ENCODE data around the gene HHAT.

Gene HHAT

DNA sequence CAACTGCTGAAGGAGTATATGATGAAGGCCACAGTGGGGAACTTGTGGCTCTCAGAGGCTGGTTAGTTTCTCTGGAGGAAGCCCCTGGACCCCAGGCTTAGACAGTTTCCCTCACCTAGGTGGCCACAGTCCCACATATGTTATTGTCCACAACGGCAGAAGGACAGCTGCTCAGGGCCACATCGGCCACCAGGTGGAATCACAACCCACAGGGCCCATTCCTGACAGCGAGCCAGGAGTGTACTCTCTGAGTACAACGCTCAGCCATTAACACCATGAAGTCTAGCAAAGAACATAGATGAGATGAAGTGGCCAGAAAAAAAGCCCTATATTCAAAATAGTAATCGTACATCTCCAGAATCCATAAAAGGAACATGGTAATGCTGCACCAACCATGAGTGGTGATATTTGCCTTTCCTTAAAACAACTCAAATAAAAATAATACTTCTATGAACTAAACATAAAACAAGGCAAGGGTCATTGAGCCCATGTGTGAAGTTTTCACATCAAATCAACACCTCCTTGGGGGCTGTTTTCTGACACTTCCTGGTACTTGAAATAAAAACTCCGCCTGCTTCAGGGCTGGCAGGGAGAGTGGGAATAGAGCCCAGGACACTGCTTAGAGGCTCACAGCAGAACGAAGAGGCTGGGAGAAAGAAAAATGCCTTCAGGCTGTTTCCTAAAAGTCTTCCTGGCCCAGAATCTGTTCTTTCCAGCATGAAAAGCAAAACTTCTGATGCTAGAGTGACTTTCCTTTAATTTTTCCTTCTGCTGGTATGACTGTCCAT lies 383.3 kb downstream of the HHAT start:
- DNase-seq (no peak), ATAC-seq (replicated peaks) (no peak)
- H3K4me3 Mint-ChIP-seq, result no peak overlapping the region
- no peaks in the 10 kb centered on the region for H3K9me3 Mint-ChIP-seq
- H3K36me3 Mint-ChIP-seq (ENCODE audit: insufficient read depth), result no peaks in the 10 kb centered on the region
- H3K4me1 Mint-ChIP-seq (ENCODE audit: low read depth in 2 of 2), result no peaks in the 10 kb centered on the region
- H3K27ac Mint-ChIP-seq, result no peak overlapping the region
- no peaks in the 10 kb centered on the region for H3K27me3 Mint-ChIP-seq

DNA sequence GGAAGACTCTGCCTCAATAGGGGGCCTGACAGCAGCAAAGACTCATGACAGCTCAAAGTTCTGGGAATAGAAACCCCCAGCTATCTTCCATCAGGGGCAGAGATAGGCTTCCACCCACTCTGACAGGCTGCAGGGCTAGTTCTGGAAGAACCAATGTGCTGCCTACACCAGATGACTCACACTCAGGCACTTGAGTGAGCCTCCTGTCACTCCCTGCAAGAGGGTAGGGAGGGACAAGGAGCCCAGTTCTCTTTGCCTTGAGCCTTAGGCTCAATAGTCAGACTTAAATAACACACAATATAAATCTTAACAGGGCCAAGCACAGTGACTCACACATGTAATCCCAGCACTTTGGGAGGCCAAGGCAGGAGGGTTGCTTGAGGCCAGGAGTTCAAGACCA lies 386.4 kb downstream of the HHAT start:
- Mint-ChIP-seq H3K27ac (no peak overlapping the region), H3K4me1 (ENCODE audit: low read depth in 2 of 2) (no peaks in the 10 kb centered on the region), H3K9me3 (no peaks in the 10 kb centered on the region), H3K4me3 (no peak overlapping the region), H3K27me3 (no peaks in the 10 kb centered on the region), H3K36me3 (ENCODE audit: insufficient read depth) (no peaks in the 10 kb centered on the region)
- ATAC-seq (replicated peaks) (no peak), DNase-seq (no peak)

- H3K4me1 Mint-ChIP-seq (ENCODE audit: low read depth in 2 of 2), result no peaks in the 10 kb centered on the region
- no peaks in the 10 kb centered on the region for H3K9me3 Mint-ChIP-seq
- H3K36me3 Mint-ChIP-seq (ENCODE audit: insufficient read depth), result no peaks in the 10 kb centered on the region
- H3K27me3 Mint-ChIP-seq, result peaks cover 16 to 18% of the 10 kb centered on the region in 2 donors
- ATAC-seq (replicated peaks) (no peak), DNase-seq (no peak)
- no peak overlapping the region for H3K27ac Mint-ChIP-seq
- no peak overlapping the region for H3K4me3 Mint-ChIP-seq
Observed at GRCh38 chr1:210722410-210723081, 393.8 kb downstream of the HHAT start.

GRCh38 chr1:210723646-210724045 lies 394.9 kb downstream of the HHAT start:
- no peaks in the 10 kb centered on the region for H3K9me3 Mint-ChIP-seq
- no peaks in the 10 kb centered on the region for H3K36me3 Mint-ChIP-seq (ENCODE audit: insufficient read depth)
- no peak for ATAC-seq (replicated peaks)
- DNase-seq, result no peak
- H3K4me3 Mint-ChIP-seq, result no peak overlapping the region
- no peaks in the 10 kb centered on the region for H3K4me1 Mint-ChIP-seq (ENCODE audit: low read depth in 2 of 2)
- H3K27me3 Mint-ChIP-seq, result peaks cover 16 to 28% of the 10 kb centered on the region in 2 donors
- no peak overlapping the region for H3K27ac Mint-ChIP-seq

- no peak overlapping the region for H3K4me3 Mint-ChIP-seq
- DNase-seq (no peak), ATAC-seq (replicated peaks) (no peak)
- peaks cover 16 to 32% of the 10 kb centered on the region in 2 donors for H3K27me3 Mint-ChIP-seq
- no peaks in the 10 kb centered on the region for H3K4me1 Mint-ChIP-seq (ENCODE audit: low read depth in 2 of 2)
- H3K36me3 Mint-ChIP-seq (ENCODE audit: insufficient read depth), result no peaks in the 10 kb centered on the region
- H3K27ac Mint-ChIP-seq, result no peak overlapping the region
- no peaks in the 10 kb centered on the region for H3K9me3 Mint-ChIP-seq
Observed at GRCh38 chr1:210724768-210725167, 396.1 kb downstream of the HHAT start.

All from effector memory CD8-positive, alpha-beta T cell (primary cell).